CD4-positive, alpha-beta memory T cell (primary cell): ENCODE results near the gene SLC15A5. TPM values are rescaled to one million over a fixed set of nuclear protein-coding genes. Genes with fewer than 3 reads are reported as not detected.

Experiments
- CTCF ChIA-PET: fragments of 350-600 bp; sonication (Branson Sonifier 250); formaldehyde crosslinking; loops from one replicate; lab custom pipeline; 2021; ENCODE audit warnings: inconsistent platforms; ENCODE audit not compliant: partially characterized antibody; lab: Charles Lee
- POLR2A ChIA-PET: fragments of 350-600 bp; sonication (Branson Sonifier 250); formaldehyde crosslinking; loops from one replicate; lab custom pipeline; 2021; ENCODE audit not compliant: partially characterized antibody; lab: Charles Lee
- DNase-seq, 5 donors: peaks; one replicate each; pipeline versions ENCODE4 v3.0.0 to v3.0.0-alpha.2; 2020 to 2022; ENCODE audit warnings: mixed read lengths in 1 of 5
- H3K27ac ChIP-seq: one replicate; pipeline ENCODE4 v1.7.0; 2013; ENCODE audit warnings: low read depth, low read length
- H3K27me3 ChIP-seq: 2 replicates; pipeline ENCODE4 v1.7.0; 2013; ENCODE audit warnings: mild to moderate bottlenecking, low read length, moderate library complexity; ENCODE audit not compliant: insufficient read depth
- H3K36me3 ChIP-seq: 2 replicates; pipeline ENCODE4 v1.7.0; 2013; ENCODE audit warnings: mild to moderate bottlenecking, low read length, moderate library complexity; ENCODE audit not compliant: insufficient read depth
- H3K4me1 ChIP-seq: 2 replicates; pipeline ENCODE4 v1.7.0; 2013; ENCODE audit warnings: mild to moderate bottlenecking, low read length, moderate library complexity; ENCODE audit not compliant: insufficient read depth
- H3K4me3 ChIP-seq, 2 donors: one replicate each; pipeline ENCODE4 v1.7.0; 2013; ENCODE audit warnings: low read length in 2 of 2, mild to moderate bottlenecking in 1 of 2
- H3K9me3 ChIP-seq, 2 donors: one replicate each; pipeline ENCODE4 v1.7.0; 2013; ENCODE audit warnings: low read length in 2 of 2, control low read depth in 1 of 2; ENCODE audit not compliant: control insufficient read depth in 1 of 2
- H3K27ac Mint-ChIP-seq, 7 donors: one replicate each; pipeline ENCODE4 v1.8.0; 2020 to 2021; ENCODE audit warnings: mixed read lengths in 7 of 7, mild to moderate bottlenecking in 6 of 7, inconsistent platforms in 3 of 7, moderate library complexity in 3 of 7
- H3K27me3 Mint-ChIP-seq, 2 donors: one replicate each; pipeline ENCODE4 v1.8.0; 2020 to 2021; ENCODE audit warnings: mixed read lengths in 2 of 2
- H3K36me3 Mint-ChIP-seq, 2 donors: one replicate each; pipeline ENCODE4 v1.8.0; 2020 to 2021; ENCODE audit warnings: mixed read lengths in 2 of 2, inconsistent platforms in 1 of 2, mild to moderate bottlenecking in 1 of 2
- H3K4me1 Mint-ChIP-seq, 4 donors: one replicate each; pipeline ENCODE4 v1.8.0; 2020 to 2021; ENCODE audit warnings: mixed read lengths in 4 of 4, mild to moderate bottlenecking in 1 of 4
- H3K4me3 Mint-ChIP-seq, 8 donors: one replicate each; pipeline ENCODE4 v1.8.0; 2020 to 2021; ENCODE audit warnings: mixed read lengths in 8 of 8, mild to moderate bottlenecking in 7 of 8, moderate library complexity in 6 of 8, inconsistent platforms in 3 of 8
- H3K9me3 Mint-ChIP-seq, 8 donors: one replicate each; pipeline ENCODE4 v1.8.0; 2020 to 2021; ENCODE audit warnings: mixed read lengths in 8 of 8, mild to moderate bottlenecking in 5 of 8, inconsistent platforms in 3 of 8, moderate library complexity in 1 of 8
- intact Hi-C: fragments of 100-400 bp; cut with micrococcal nuclease; formaldehyde crosslinking; loops from one replicate; pipeline ENCODE4 v1.15.1; 2023
- polyA plus RNA-seq, 2 donors: library from polyadenylated mRNA; unstranded; fragments of 300-500 nt; fragmentation: Illumina TruSeq; gene quantifications; one replicate each; pipeline ENCODE4 v1.2.3, GENCODE V29; 2021
- total RNA-seq, 2 experiments: library from RNA; stranded (reverse); gene quantifications; one replicate each; pipeline ENCODE4 v1.2.3, GENCODE V29; 2021

SLC15A5 gene
- total and polyA plus RNA-seq, 4 experiments from 2014 or later, result not detected

GRCh38 chr12:16266085-16266484 lies 11.4 kb downstream of the SLC15A5 start:
- no peaks in the 10 kb centered on the region for H3K9me3 ChIP-seq
- peaks cover 2 to 19% (median 4%) of the 10 kb centered on the region in 8 donors for H3K9me3 Mint-ChIP-seq
- no peaks in the 10 kb centered on the region for H3K4me1 ChIP-seq
- DNase-seq, result no peak
- no peaks in the 10 kb centered on the region for H3K27me3 Mint-ChIP-seq
- H3K27me3 ChIP-seq, result no peaks in the 10 kb centered on the region
- H3K4me3 Mint-ChIP-seq, result no peak overlapping the region
- H3K4me1 Mint-ChIP-seq, result no peaks in the 10 kb centered on the region
- H3K27ac ChIP-seq, result no peak overlapping the region
- ChIA-PET POLR2A (no interaction called here), CTCF (no interaction called here)
- no peaks in the 10 kb centered on the region for H3K36me3 ChIP-seq
- intact Hi-C loops, result no loop called here
- H3K36me3 Mint-ChIP-seq, result no peaks in the 10 kb centered on the region
- H3K27ac Mint-ChIP-seq, result no peak overlapping the region
- no peak overlapping the region for H3K4me3 ChIP-seq

GRCh38 chr12:16261944-16262475 lies 15.5 kb downstream of the SLC15A5 start:
- peaks cover 3 to 19% (median 7%) of the 10 kb centered on the region in 8 donors for H3K9me3 Mint-ChIP-seq
- no peak overlapping the region for H3K27ac Mint-ChIP-seq
- H3K36me3 Mint-ChIP-seq, result no peaks in the 10 kb centered on the region
- H3K4me3 Mint-ChIP-seq, result no peak overlapping the region
- no peak for DNase-seq
- H3K4me3 ChIP-seq, result no peak overlapping the region
- H3K4me1 ChIP-seq, result no peaks in the 10 kb centered on the region
- H3K27ac ChIP-seq, result no peak overlapping the region
- H3K36me3 ChIP-seq, result no peaks in the 10 kb centered on the region
- intact Hi-C loops, result no loop called here
- CTCF ChIA-PET, result no interaction called here
- POLR2A ChIA-PET, result no interaction called here
- no peaks in the 10 kb centered on the region for H3K9me3 ChIP-seq
- H3K4me1 Mint-ChIP-seq, result no peaks in the 10 kb centered on the region
- no peaks in the 10 kb centered on the region for H3K27me3 Mint-ChIP-seq
- H3K27me3 ChIP-seq, result no peaks in the 10 kb centered on the region

GRCh38 chr12:16260206-16260605 lies 17.3 kb downstream of the SLC15A5 start:
- H3K36me3 ChIP-seq, result no peaks in the 10 kb centered on the region
- no peaks in the 10 kb centered on the region for H3K36me3 Mint-ChIP-seq
- peaks cover 3 to 15% (median 7%) of the 10 kb centered on the region in 8 donors for H3K9me3 Mint-ChIP-seq
- H3K9me3 ChIP-seq, result no peaks in the 10 kb centered on the region
- no peak overlapping the region for H3K27ac ChIP-seq
- H3K4me1 ChIP-seq, result no peaks in the 10 kb centered on the region
- H3K4me1 Mint-ChIP-seq, result no peaks in the 10 kb centered on the region
- H3K27me3 ChIP-seq, result no peaks in the 10 kb centered on the region
- no peaks in the 10 kb centered on the region for H3K27me3 Mint-ChIP-seq
- CTCF ChIA-PET, result no interaction called here
- intact Hi-C loops, result no loop called here
- no peak overlapping the region for H3K27ac Mint-ChIP-seq
- H3K4me3 Mint-ChIP-seq, result no peak overlapping the region
- POLR2A ChIA-PET, result no interaction called here
- DNase-seq, result no peak
- H3K4me3 ChIP-seq, result no peak overlapping the region

- H3K36me3 ChIP-seq, result no peaks in the 10 kb centered on the region
- Mint-ChIP-seq H3K4me3 (no peak overlapping the region), H3K27me3 (no peaks in the 10 kb centered on the region), H3K27ac (no peak overlapping the region), H3K9me3 (peaks cover 3 to 12% (median 5%) of the 10 kb centered on the region in 8 donors), H3K36me3 (no peaks in the 10 kb centered on the region), H3K4me1 (no peaks in the 10 kb centered on the region)
- no peak for DNase-seq
- no peak overlapping the region for H3K4me3 ChIP-seq
- ChIA-PET POLR2A (no interaction called here), CTCF (no interaction called here)
- H3K27ac ChIP-seq, result no peak overlapping the region
- intact Hi-C loops, result no loop called here
- no peaks in the 10 kb centered on the region for H3K9me3 ChIP-seq
- H3K4me1 ChIP-seq, result no peaks in the 10 kb centered on the region
- no peaks in the 10 kb centered on the region for H3K27me3 ChIP-seq
Observed at GRCh38 chr12:16258963-16259362, 18.5 kb downstream of the SLC15A5 start.

- Histone ChIP-seq H3K4me1 (no peaks in the 10 kb centered on the region), H3K9me3 (no peaks in the 10 kb centered on the region), H3K36me3 (no peaks in the 10 kb centered on the region), H3K4me3 (no peak overlapping the region), H3K27ac (no peak overlapping the region), H3K27me3 (no peaks in the 10 kb centered on the region)
- Mint-ChIP-seq H3K27ac (no peak overlapping the region), H3K9me3 (peaks cover 0 to 10% (median 4%) of the 10 kb centered on the region in 8 donors), H3K36me3 (no peaks in the 10 kb centered on the region), H3K4me1 (no peaks in the 10 kb centered on the region), H3K4me3 (no peak overlapping the region), H3K27me3 (no peaks in the 10 kb centered on the region)
- DNase-seq, result no peak
- ChIA-PET POLR2A (no interaction called here), CTCF (no interaction called here)
- intact Hi-C loops, result no loop called here
Observed at GRCh38 chr12:16246264-16246663, 31.2 kb downstream of the SLC15A5 start.

- H3K4me3 Mint-ChIP-seq, result no peak overlapping the region
- CTCF ChIA-PET, result no interaction called here
- POLR2A ChIA-PET, result no interaction called here
- Histone ChIP-seq H3K9me3 (no peaks in the 10 kb centered on the region), H3K27me3 (no peaks in the 10 kb centered on the region), H3K36me3 (no peaks in the 10 kb centered on the region), H3K27ac (no peak overlapping the region), H3K4me1 (no peaks in the 10 kb centered on the region), H3K4me3 (no peak overlapping the region)
- no peaks in the 10 kb centered on the region for H3K27me3 Mint-ChIP-seq
- intact Hi-C loops, result no loop called here
- no peak for DNase-seq
- no peaks in the 10 kb centered on the region for H3K36me3 Mint-ChIP-seq
- no peak overlapping the region for H3K27ac Mint-ChIP-seq
- peaks cover 0 to 8% (median 4%) of the 10 kb centered on the region in 8 donors for H3K9me3 Mint-ChIP-seq
- H3K4me1 Mint-ChIP-seq, result no peaks in the 10 kb centered on the region
Observed at GRCh38 chr12:16245209-16245608, 32.3 kb downstream of the SLC15A5 start.

GRCh38 chr12:16243487-16244412 lies 33.7 kb downstream of the SLC15A5 start:
- intact Hi-C loops, result no loop called here
- Histone ChIP-seq H3K4me1 (no peaks in the 10 kb centered on the region), H3K27me3 (no peaks in the 10 kb centered on the region), H3K27ac (no peak overlapping the region), H3K4me3 (no peak overlapping the region), H3K9me3 (no peaks in the 10 kb centered on the region), H3K36me3 (no peaks in the 10 kb centered on the region)
- H3K36me3 Mint-ChIP-seq, result no peaks in the 10 kb centered on the region
- POLR2A ChIA-PET, result no interaction called here
- peaks cover 0 to 10% (median 4%) of the 10 kb centered on the region in 8 donors for H3K9me3 Mint-ChIP-seq
- CTCF ChIA-PET, result no interaction called here
- no peak for DNase-seq
- H3K4me3 Mint-ChIP-seq, result no peak overlapping the region
- H3K27ac Mint-ChIP-seq, result no peak overlapping the region
- H3K27me3 Mint-ChIP-seq, result no peaks in the 10 kb centered on the region
- no peaks in the 10 kb centered on the region for H3K4me1 Mint-ChIP-seq
